Ovary (tissue), 9 donors: Measurements from ENCODE around the gene MRPL38. TPM values are rescaled to one million over a fixed set of nuclear protein-coding genes. Genes with fewer than 3 reads are reported as not detected.
"Not testable (repeated sequence)": the region's sequence is repeated elsewhere in the genome, so short reads cannot be mapped to it uniquely, and the experiment has no call there.

Experiments
- DNase-seq, 5 donors: peaks; one replicate each; pipeline ENCODE4 v3.0.0-alpha.2; 2019 to 2020
- H3K27ac ChIP-seq, 2 donors: fragments of 200-600 bp; one replicate each; pipeline versions ENCODE4 v1.5.1 to v1.8.0; 2019 to 2022
- H3K27me3 ChIP-seq: fragments of 200-600 bp; one replicate; pipeline ENCODE4 v1.8.0; 2022
- H3K36me3 ChIP-seq: fragments of 200-600 bp; sonication (generic); one replicate; pipeline ENCODE4 v1.5.1; 2019
- H3K4me1 ChIP-seq: one replicate; pipeline ENCODE4 v1.8.1; 2013; ENCODE audit warnings: mild to moderate bottlenecking, moderate library complexity; ENCODE audit not compliant: insufficient read depth
- H3K4me3 ChIP-seq: fragments of 200-600 bp; sonication (generic); one replicate; pipeline ENCODE4 v1.5.1; 2017
- H3K9me3 ChIP-seq, 2 donors: fragments of 200-600 bp in 1 of 2; sonication (generic) in 1 of 2; one replicate each; pipeline versions ENCODE4 v1.5.1 to v1.8.1; 2013 to 2019; ENCODE audit warnings: mild to moderate bottlenecking in 1 of 2, moderate library complexity in 1 of 2
- EP300 ChIP-seq: sonication (generic); formaldehyde crosslinking; IDR thresholded peaks from one replicate; pipeline ENCODE4 v1.6.1; 2017; ENCODE audit warnings: antibody characterized with exemption
- POLR2A ChIP-seq: fragments of 450-650 bp; IDR thresholded peaks from one replicate; pipeline ENCODE4 v1.6.1; 2017; ENCODE audit warnings: antibody characterized with exemption, mild to moderate bottlenecking, moderate library complexity
- WGBS, 3 donors: extraction: QIAGEN DNeasy Blood & Tissue Kit in 1 of 3; methylation state at CpG; one replicate each; pipeline versions ENCODE4 v1.1.5 to v1.1.7; 2013 to 2017; 5-methylcytosine and 5-hydroxymethylcytosine counted together
- intact Hi-C, 4 donors: fragments of 100-400 bp; cut with DNase I; formaldehyde crosslinking; loops; one replicate each; pipeline versions ENCODE4 v1.11.0 to v1.15.1; 2022 to 2023
- polyA plus RNA-seq, 2 donors: library from polyadenylated mRNA; stranded (reverse); fragments of 200-250 nt in 1 of 2; fragments of 350-450 nt in 1 of 2; fragmentation: Illumina TruSeq in 1 of 2; extraction: RNeasy Lipid Tissue Mini Kit (QIAGEN cat#74804) in 1 of 2; gene quantifications; one replicate each; pipeline ENCODE4 v1.2.3, GENCODE V29; 2013 to 2014
- total RNA-seq, 7 donors: library from RNA; depleted of rRNA in 2 of 7; stranded (reverse); fragments of >200 nt in 2 of 7; fragmentation: NEBNext Ultra II Directional in 3 of 7; extraction: Animal tissue kit (Norgen Biotek cat#: 25700) in 3 of 7; gene quantifications; one replicate each; pipeline versions ENCODE4 v1.1.0 to v1.2.4, GENCODE V29; 2016 to 2023
- TF ChIP-seq, protein P1 (sequence below), 3 donors: fragments of 450-650 bp in 2 of 3; fragments of 200-600 bp in 1 of 3; IDR thresholded peaks; one replicate each; pipeline versions ENCODE4 v1.5.1 to v1.8.0; 2016 to 2022; ENCODE audit warnings: antibody characterized with exemption in 3 of 3, mild to moderate bottlenecking in 1 of 3
- donor health status: DM: no; HTN: no; CAD: no; lungs with moderate emphysema.
- donor health status: DM: no; HTN: no; CAD: no.
- donor health status: Bipolar disorder and iron deficiency.
- donor health status: DM: yes; HTN: yes; CAD: no.
- donor health status: DM: no; HTN: no; CAD: no.
- donor health status: DM: yes; HTN: yes; CAD: no.

The MRPL38 gene
- total and polyA plus RNA-seq, 9 donors: 14.5 to 93.0 (median 57.6) TPM

DNA sequence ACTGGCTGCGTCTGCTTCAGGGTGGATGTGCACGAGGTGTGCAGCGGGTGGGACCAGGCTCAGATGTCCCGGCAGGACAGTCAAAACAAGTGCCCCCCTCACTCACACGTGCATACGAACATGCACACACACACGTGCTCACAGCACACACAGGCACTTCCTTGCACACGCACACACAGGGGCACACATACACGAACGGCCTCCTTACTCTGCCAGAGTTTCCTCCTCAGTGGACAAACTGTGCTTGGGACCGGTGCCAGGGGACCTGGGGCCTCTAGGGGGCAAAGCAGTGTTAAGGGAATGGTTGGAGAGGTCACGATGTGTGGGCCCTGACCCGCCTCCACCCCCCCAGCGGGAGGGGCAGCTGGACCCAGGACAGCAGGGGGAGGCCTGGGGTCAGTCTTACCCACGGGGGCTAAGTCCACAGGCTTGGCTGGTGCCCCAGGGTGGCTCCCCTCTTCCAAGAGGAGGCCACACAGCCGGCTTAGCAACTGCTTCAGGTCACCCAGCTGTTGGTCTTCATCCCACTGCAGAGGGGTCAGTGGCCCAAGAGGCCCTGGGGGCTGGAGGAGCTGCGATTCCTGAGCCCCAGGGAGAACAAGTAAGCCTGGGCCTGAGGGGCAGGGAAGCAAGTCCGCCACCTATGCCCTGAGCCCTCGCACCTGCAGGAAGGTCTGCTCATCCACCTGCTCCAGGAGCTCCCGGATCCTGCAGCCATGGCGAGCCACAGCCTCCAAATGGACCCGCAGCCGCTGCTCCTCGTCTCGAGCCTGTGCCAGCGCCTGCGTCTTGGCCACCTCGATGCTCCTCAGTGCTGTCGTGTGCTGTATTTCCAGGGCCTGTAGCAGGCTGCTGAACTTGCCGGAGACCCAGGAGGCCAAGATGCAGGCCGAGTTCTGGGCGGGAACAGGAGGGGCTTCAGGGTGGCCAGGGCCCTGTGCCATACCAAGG lies 12.8 kb downstream of the MRPL38 start:
- TF ChIP-seq POLR2A: no peak
- TF ChIP-seq, protein P1, sequence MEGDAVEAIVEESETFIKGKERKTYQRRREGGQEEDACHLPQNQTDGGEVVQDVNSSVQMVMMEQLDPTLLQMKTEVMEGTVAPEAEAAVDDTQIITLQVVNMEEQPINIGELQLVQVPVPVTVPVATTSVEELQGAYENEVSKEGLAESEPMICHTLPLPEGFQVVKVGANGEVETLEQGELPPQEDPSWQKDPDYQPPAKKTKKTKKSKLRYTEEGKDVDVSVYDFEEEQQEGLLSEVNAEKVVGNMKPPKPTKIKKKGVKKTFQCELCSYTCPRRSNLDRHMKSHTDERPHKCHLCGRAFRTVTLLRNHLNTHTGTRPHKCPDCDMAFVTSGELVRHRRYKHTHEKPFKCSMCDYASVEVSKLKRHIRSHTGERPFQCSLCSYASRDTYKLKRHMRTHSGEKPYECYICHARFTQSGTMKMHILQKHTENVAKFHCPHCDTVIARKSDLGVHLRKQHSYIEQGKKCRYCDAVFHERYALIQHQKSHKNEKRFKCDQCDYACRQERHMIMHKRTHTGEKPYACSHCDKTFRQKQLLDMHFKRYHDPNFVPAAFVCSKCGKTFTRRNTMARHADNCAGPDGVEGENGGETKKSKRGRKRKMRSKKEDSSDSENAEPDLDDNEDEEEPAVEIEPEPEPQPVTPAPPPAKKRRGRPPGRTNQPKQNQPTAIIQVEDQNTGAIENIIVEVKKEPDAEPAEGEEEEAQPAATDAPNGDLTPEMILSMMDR (IDR thresholded peaks at IDR 0.05): no peak
- no peak for TF ChIP-seq EP300
- DNase-seq: peak in 3 of 5 donors; percentile 33 to 75 (median 47)
- intact Hi-C loops: no loop called here
- peaks cover 8% of the 10 kb centered on the region for H3K4me1 ChIP-seq
- 68 to 73% (median 73%) methylated on average over 31 to 32 of the region's 32 CpGs for WGBS, 3 donors
- H3K27ac ChIP-seq: no peak overlapping the region
- H3K36me3 ChIP-seq: no peaks in the 10 kb centered on the region
- H3K9me3 ChIP-seq: no peaks in the 10 kb centered on the region
- no peak overlapping the region for H3K4me3 ChIP-seq
- H3K27me3 ChIP-seq: no peaks in the 10 kb centered on the region

DNA sequence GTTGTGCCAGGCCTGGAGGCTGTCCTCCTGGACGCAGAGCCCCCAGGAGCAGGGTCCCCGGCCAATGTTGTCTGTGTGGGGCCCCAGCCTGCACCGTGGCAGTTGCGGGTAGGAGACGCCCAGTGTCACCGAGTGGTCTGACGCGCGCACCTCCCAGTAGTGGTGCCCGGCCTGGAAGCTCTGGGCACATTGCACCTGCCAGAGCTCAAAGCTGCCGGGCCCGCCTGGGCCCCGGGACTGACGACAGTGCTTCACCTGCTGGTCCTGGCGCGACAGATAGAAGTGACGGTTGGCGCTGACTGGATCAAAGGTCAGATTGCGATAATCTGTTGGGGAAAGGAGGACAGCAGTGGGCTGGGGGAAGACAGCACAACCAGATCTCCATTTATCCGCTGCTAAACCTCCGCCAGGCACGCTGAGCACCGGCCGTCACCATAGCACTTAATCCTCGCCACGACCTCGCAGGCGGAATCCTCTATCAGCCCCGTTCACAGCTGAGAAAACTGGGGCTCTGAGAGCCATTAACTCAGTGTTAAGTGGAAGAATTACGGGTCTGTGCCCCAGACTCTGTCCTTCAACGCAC lies 13.6 kb downstream of the MRPL38 start:
- Histone ChIP-seq H3K4me3 (no peak overlapping the region), H3K27ac (no peak overlapping the region), H3K36me3 (no peaks in the 10 kb centered on the region), H3K27me3 (no peaks in the 10 kb centered on the region), H3K4me1 (peaks cover 8% of the 10 kb centered on the region), H3K9me3 (no peaks in the 10 kb centered on the region)
- WGBS, 3 donors: 87 to 91% (median 89%) methylated on average over 22 to 31 of the region's 31 CpGs
- intact Hi-C loops: no loop called here
- DNase-seq: no peak
- TF ChIP-seq EP300: no peak
- TF ChIP-seq, protein P1 (IDR thresholded peaks at IDR 0.05): no peak
- TF ChIP-seq POLR2A: no peak

DNA sequence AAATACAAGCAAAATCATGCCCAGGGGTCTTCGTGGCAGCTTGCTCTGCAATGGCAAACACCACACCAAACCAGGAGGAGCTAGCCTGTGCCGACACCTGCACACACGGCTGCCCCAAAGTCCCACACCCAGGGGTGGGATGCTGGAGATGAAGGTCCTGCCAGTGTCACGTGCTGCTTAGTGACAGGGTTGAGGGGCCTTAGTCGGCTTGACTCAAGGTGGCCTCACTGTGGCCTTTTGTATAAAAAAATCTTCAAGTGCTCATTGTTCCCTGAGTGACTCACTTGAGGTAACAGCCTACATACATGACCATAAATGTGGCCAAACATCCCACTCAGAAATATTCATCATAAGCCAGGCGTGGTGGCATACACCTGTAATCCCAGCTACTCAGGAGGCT lies 15.2 kb downstream of the MRPL38 start:
- no peak overlapping the region for H3K27ac ChIP-seq
- H3K36me3 ChIP-seq: no peaks in the 10 kb centered on the region
- no peak for TF ChIP-seq EP300
- no peak for TF ChIP-seq POLR2A
- TF ChIP-seq, protein P1 (IDR thresholded peaks at IDR 0.05): no peak
- H3K27me3 ChIP-seq: no peaks in the 10 kb centered on the region
- no peaks in the 10 kb centered on the region for H3K4me1 ChIP-seq
- no peak for DNase-seq
- H3K9me3 ChIP-seq: no peaks in the 10 kb centered on the region
- no peak overlapping the region for H3K4me3 ChIP-seq
- 73 to 78% (median 75%) methylated on average over 6 of the region's 6 CpGs for WGBS, 3 donors
- intact Hi-C loops: no loop called here

DNA sequence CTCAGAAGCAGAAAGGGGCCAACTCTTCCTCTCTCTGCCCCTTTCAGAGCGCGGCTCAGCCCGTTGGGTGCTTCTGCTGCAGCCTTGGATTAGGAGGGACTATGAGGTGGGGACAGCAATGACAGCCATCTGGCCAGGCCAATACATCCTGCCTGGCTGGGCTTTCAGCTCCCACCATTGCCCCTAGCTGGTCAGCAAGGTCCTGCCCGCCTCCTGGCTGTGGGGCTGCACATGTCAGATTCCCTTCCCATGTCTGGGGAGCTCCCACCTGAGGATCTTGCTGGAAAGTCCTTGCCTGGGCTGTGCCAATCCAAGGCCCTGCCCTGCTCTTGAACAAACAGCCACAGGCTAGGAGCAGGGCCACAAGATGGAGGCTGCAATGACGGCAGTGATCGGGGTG lies 16.2 kb downstream of the MRPL38 start:
- no peak overlapping the region for H3K27ac ChIP-seq
- DNase-seq: no peak
- intact Hi-C loops: no loop called here
- H3K4me3 ChIP-seq: no peak overlapping the region
- no peaks in the 10 kb centered on the region for H3K9me3 ChIP-seq
- no peaks in the 10 kb centered on the region for H3K4me1 ChIP-seq
- WGBS, 3 donors: 82 to 88% (median 86%) methylated on average over 6 of the region's 6 CpGs
- TF ChIP-seq POLR2A (no peak), EP300 (no peak)
- TF ChIP-seq, protein P1 (IDR thresholded peaks at IDR 0.05): no peak
- H3K36me3 ChIP-seq: no peaks in the 10 kb centered on the region
- H3K27me3 ChIP-seq: no peaks in the 10 kb centered on the region

DNA sequence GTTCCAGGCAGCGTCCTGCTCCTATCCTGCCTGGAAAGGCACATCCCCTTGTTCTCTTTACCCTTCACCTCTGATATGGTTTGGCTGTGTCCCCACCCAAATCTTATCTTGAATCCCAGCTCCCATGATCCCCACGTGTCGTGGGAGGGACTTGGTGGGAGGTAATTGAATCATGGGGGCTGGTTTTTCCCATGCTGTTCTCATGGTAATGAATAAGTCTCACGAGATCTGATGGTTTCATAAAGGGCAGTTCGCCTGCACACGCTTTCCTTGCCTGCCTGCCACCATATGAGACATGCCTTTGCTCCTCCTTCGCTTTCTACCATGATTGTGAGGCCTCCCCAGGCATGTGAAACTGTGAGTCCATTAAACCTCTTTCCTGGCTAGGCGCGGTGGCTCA lies 18.8 kb downstream of the MRPL38 start:
- intact Hi-C loops, H3K4me1 ChIP-seq, H3K27ac ChIP-seq, H3K9me3 ChIP-seq, H3K4me3 ChIP-seq, H3K36me3 ChIP-seq, DNase-seq, H3K27me3 ChIP-seq: not testable (repeated sequence)
- 73 to 80% (median 78%) methylated on average over 9 of the region's 9 CpGs for WGBS, 3 donors
